NCI-H1694 treated with DMSO at 0.1 percent for 48 hours (cell line): ENCODE results near the gene AFTPH.
"Not testable (repeated sequence)": the region's sequence is repeated elsewhere in the genome, so short reads cannot be mapped to it uniquely, and the experiment has no call there.

Experiments
- DNase-seq: peaks from one replicate; lab custom pipeline; 2025; lab: John Stamatoyannopoulos, UW

Gene AFTPH

DNA sequence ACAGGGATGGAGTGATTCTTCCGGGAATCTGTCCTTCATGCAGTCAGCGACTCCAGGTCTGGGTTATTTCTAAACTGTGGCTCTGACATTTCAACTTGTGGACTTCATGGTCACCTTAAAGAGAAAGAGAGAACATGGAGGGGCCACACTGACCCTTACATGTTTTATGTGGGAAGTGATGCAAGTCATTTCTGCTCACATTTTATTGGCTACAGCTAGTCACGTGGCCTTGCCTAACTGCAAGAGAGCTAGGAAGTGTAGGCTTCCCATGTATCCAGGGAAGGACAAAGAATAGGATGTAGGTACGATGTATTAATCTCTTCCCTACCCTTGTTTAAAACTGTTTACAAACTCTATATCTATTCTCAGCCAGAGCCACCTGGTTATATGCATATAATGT is 30.3 kb upstream of the AFTPH start:
- DNase-seq = no peak

DNA sequence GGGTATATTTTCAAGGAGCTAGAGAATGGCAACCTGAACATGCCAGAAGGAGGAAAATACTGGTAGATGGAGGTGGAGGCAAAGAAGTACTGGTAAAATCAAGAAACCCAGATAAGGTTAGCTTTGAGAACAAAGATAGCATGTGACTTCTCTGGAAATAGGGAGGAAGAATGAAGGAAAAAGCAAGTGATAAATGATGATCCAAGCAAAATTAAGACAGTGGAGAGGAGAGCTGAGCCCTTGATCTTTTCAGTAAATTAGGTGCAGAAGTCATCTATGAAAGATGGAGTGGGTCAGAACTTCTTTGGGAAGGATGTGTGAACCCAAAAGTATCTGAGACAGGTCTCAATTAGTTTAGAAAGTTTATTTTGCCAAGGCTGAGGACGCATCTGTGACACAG is 25.7 kb upstream of the AFTPH start:
- no peak for DNase-seq

DNA sequence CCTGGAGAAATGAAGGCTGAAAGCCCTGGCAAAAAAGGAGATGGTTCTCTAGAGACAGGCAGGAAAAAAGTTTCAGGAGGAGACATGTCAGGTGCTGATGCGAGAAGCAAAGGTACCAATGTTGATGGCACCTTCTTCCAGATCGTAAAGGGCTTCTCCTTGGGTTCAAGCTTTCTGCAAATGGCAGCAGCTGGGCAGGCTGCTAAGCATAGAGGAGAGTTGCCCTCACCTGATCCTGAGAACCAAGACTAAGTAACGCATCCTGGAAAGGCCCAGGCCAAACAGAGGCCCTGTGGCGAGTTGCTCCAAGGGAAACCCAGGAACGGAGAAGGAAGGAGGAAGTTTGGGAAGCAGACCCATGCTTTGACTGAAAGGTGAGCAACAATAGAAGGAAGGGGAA is 23.6 kb upstream of the AFTPH start:
- no peak for DNase-seq

- DNase-seq = no peak
Measured at GRCh38 chr2:64501946-64502345, 22.2 kb upstream of the AFTPH start.

GRCh38 chr2:64502860-64503259 is 21.3 kb upstream of the AFTPH start:
- no peak for DNase-seq

DNA sequence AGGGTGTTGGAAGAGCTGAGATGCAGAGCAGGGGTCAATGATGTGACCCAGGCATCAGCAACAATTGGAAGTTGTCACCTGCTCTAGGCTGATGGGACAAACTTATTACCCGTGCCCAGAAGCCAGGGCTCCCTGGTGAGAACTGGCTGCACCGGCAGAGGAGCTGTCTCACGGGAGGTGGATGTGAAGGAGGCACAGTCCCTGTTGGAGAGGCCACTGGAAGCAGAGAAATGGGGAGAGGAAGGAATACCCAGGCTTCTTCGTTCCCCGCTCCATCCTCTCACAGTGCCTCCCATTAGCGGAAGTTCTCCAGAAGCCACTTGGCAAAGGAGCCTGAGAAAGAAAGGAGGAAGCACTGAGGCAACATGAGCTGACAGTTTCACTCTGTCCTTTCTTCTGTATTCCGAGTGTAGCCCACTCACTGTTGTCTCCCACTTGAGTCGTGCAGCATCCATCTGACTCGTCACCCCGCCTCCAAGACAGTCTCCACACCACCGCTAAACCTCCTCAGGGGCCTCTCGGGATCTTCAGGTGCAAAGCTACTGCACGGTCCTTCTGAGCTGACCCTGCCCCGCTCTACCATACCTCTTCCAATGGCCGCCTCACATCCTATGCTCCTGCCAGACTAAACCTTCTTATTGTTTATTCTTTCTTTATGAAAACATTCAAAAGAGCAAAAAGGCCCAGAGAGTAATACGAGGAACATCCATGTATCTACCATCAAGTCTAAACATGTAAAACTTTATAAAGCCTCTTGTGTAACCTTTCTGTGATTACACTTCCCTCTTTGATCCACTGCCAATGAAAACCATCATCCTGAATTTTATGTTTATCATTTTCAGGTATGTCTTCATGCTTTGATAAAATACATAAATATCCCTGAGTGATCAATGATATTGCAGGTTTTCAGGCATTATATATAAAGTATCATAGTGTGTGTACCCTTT is 19.1 kb upstream of the AFTPH start:
- DNase-seq = no peak

DNA sequence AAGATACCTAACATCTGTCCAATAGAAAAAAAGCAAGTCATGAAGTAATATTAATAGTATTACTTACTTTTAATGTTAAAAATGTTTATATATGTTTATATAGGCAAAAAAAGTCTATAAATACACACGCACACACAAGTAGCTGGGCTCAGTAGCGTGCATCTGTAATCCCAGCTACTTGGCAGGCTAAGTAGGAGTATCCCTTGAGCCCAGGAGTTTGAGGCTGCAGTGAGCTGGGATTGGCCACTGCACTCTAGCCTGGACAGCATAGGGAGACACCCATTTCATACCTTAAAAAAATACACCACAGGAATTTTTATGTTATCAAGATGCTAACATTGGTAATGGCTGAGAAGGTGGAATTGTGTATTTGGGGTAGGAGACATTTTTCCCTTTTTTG is 17.4 kb upstream of the AFTPH start:
- no peak for DNase-seq

GRCh38 chr2:64514008-64514407 is 10.1 kb upstream of the AFTPH start:
- no peak for DNase-seq

- DNase-seq = no peak
Measured at GRCh38 chr2:64515086-64515485, 9.0 kb upstream of the AFTPH start.

- no peak for DNase-seq
Measured at GRCh38 chr2:64516651-64517510, 7.2 kb upstream of the AFTPH start.

DNA sequence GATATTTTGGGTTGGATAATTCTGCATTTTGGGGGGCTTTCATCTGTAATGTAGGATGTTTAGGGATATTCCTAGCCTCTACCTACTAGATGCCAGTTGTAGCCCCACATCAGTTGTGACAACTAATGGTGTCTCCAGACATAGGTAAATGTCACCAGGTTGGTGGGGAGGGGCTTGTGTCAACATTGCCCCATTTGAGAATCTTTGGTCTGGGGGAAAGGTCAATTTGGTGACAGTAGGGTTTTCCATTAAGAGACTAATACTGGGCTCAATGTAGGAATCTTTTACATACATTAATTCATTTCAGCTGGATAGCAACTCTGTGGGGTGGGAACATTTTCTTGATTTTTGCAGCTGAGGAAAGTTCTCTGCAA is 6.6 kb upstream of the AFTPH start:
- no peak for DNase-seq

GRCh38 chr2:64522843-64523428 is 1.2 kb upstream of the AFTPH start:
- peak; percentile 93 for DNase-seq

GRCh38 chr2:64524604-64525316 is 632 bp downstream of the AFTPH start:
- no peak for DNase-seq

DNA sequence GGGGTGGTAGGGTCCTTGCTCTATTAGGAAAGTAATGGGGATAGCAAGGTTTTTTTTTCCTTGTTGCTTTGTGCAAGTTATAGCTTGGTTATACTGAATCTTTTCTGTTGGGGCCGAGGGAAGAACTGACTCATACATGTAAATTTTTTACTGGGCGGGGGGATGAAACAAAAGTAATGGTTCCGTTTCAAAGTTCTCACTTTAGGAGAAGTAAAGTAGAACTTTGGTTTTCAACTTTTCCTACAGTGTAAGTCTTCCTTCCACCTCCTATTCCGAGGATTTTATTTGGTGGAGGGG is 1.1 kb downstream of the AFTPH start:
- no peak for DNase-seq

- DNase-seq = no peak
Measured at GRCh38 chr2:64526034-64526433, 1.9 kb downstream of the AFTPH start.

GRCh38 chr2:64530946-64531345 is 6.8 kb downstream of the AFTPH start:
- not testable (repeated sequence) for DNase-seq

GRCh38 chr2:64532030-64532429 is 7.9 kb downstream of the AFTPH start:
- no peak for DNase-seq

DNA sequence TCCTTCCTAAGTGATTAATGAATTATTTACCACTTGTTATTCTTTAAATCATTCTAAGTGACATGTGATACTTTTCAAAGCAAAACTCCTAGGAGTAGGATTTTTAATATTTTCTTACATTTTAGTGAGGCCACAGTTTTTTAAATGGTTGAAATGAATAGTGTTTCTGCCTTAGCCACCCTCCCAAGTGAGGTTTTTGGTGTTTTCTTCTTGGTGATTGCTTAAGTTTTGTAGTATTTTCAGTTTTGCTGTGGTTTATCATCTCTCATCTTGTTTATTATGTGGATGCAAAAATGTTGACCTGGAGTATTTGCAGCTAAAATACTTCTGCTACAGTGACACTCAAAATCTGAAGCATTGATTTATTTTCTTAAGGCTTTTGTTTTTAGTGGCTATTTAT is 9.8 kb downstream of the AFTPH start:
- no peak for DNase-seq

DNA sequence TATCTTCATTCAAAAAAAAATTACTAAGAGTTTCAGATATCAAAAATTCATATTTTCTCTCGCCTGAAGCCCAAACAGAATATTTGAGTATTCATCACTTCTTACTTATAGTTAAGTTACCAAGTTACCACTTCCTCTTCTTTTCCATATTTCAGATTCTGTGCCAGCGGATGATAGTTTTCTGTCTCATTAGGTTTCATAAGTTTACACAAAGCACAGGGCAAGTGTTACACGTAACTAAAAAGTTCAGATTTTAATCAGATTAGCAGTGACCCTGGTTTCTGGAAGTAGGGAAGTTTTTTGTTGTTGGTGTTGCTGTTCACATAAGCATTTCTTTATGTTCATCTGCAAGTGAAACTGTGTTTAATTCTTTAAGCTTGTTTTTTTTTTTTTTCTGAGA is 10.2 kb downstream of the AFTPH start:
- DNase-seq = no peak

DNA sequence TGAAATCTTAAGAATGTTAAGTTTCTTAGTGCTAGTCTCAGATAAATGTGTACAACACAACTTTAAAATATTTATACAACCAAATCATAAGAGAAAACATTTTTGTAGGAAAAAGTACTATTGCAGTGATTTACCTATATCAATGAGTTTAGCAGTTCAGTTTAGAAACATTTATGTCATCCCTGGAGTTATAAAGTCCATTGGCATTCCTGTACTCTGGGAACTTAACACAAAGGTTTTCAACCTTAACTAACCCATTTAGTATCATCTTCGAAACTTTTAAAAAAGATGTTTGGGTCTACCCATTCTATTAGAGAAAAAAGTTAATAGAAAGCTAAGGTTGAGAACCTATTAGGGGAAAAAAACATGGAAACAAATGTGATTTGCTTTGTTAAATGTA is 10.9 kb downstream of the AFTPH start:
- no peak for DNase-seq

- no peak for DNase-seq
Measured at GRCh38 chr2:64537991-64538390, 13.9 kb downstream of the AFTPH start.

- DNase-seq = no peak
Measured at GRCh38 chr2:64538764-64539433, 14.8 kb downstream of the AFTPH start.
